ENCODE results near the gene CADM2. TPM values are rescaled to one million over a fixed set of nuclear protein-coding genes. Genes with fewer than 3 reads are reported as not detected.

Gene CADM2
- total RNA-seq, 4 donors from 2014 or later, result 1.2 to 22.3 (median 2.4) TPM

DNA sequence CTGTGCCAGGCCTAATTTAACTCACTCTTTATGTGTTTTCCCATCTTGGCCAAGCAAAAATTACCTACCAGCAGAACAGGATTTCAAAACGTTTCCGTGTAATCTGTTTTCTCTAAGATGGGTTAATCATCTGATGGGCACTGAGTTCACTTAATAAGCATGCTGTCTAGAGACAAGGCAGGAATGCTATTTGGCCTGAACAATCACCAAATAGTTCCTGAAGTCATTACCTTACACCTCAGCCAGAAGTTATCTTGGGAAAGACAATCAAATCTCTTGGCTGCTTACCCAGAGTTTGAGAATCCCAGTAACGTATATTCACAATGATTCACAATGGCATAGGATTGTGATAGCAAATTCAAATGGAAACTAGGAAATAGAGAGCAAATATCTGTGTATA lies 779.1 kb downstream of the CADM2 start:
- Histone ChIP-seq H3K27me3 (no peaks in the 10 kb centered on the region), H3K9me3 (no peaks in the 10 kb centered on the region), H3K27ac (no peak overlapping the region), H3K4me1 (no peaks in the 10 kb centered on the region), H3K4me3 (no peak overlapping the region), H3K36me3 (no peaks in the 10 kb centered on the region)
- no peak for TF ChIP-seq CTCF (IDR thresholded peaks at IDR 0.05)
- no peak for TF ChIP-seq POLR2A (IDR thresholded peaks at IDR 0.05)
- DNase-seq, result no peak

- Histone ChIP-seq H3K4me3 (no peak overlapping the region), H3K9me3 (no peaks in the 10 kb centered on the region), H3K27me3 (no peaks in the 10 kb centered on the region), H3K36me3 (no peaks in the 10 kb centered on the region), H3K27ac (no peak overlapping the region), H3K4me1 (no peaks in the 10 kb centered on the region)
- TF ChIP-seq CTCF (IDR thresholded peaks at IDR 0.05) (no peak), POLR2A (IDR thresholded peaks at IDR 0.05) (no peak)
- DNase-seq, result no peak
Measured at GRCh38 chr3:85740561-85740960, 781.8 kb downstream of the CADM2 start.

DNA sequence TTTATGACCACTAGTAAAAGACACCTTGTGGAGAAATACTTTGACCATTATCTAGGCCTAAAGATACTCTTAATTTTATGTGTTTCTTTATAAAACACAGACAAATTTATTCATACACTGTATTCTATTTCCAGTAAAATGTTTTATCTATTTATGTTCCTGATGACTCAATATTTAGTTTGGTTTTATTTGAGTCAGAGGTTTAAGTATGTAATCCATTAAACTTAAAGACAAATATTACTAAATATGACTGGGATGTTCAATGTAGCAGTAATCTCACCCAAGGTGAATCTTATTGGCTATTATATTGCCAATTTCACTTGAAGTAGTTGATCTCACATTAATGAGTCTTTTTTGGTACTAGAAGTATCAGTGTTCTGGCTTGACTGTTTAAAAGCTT lies 799.7 kb downstream of the CADM2 start:
- DNase-seq, result no peak
- no peak overlapping the region for H3K27ac ChIP-seq
- no peak overlapping the region for H3K4me3 ChIP-seq
- no peaks in the 10 kb centered on the region for H3K36me3 ChIP-seq
- H3K4me1 ChIP-seq, result no peaks in the 10 kb centered on the region
- no peak for TF ChIP-seq CTCF (IDR thresholded peaks at IDR 0.05)
- TF ChIP-seq POLR2A (IDR thresholded peaks at IDR 0.05), result no peak
- H3K9me3 ChIP-seq, result no peaks in the 10 kb centered on the region
- no peaks in the 10 kb centered on the region for H3K27me3 ChIP-seq

- Histone ChIP-seq H3K4me3 (no peak overlapping the region), H3K27me3 (no peaks in the 10 kb centered on the region), H3K36me3 (no peaks in the 10 kb centered on the region), H3K9me3 (no peaks in the 10 kb centered on the region), H3K4me1 (no peaks in the 10 kb centered on the region), H3K27ac (no peak overlapping the region)
- TF ChIP-seq CTCF (IDR thresholded peaks at IDR 0.05) (no peak), POLR2A (IDR thresholded peaks at IDR 0.05) (no peak)
- no peak for DNase-seq
Measured at GRCh38 chr3:85760342-85760741, 801.6 kb downstream of the CADM2 start.

DNA sequence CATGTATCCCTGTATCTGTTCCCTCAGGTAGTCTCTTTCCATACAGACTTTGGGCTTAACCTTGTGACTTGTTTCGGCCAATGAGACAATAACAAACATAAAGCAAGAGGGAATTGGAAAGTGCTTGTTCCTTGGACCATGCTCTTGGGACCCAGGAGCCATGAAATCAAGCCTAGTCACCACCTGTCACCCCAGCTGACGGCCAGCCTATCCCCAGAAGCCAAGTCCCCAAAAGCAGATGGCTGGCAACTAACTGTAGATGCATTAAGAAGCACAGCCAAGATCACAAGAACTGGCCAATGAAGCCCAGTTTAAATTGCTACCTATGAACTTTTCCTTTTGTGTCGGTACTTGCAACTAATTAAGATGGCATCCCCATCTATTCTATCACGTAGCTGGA lies 822.0 kb downstream of the CADM2 start:
- no peak for DNase-seq
- H3K36me3 ChIP-seq, result no peaks in the 10 kb centered on the region
- TF ChIP-seq CTCF (IDR thresholded peaks at IDR 0.05), result no peak
- TF ChIP-seq POLR2A (IDR thresholded peaks at IDR 0.05), result no peak
- no peaks in the 10 kb centered on the region for H3K4me1 ChIP-seq
- no peaks in the 10 kb centered on the region for H3K27me3 ChIP-seq
- no peak overlapping the region for H3K27ac ChIP-seq
- no peak overlapping the region for H3K4me3 ChIP-seq
- no peaks in the 10 kb centered on the region for H3K9me3 ChIP-seq

DNA sequence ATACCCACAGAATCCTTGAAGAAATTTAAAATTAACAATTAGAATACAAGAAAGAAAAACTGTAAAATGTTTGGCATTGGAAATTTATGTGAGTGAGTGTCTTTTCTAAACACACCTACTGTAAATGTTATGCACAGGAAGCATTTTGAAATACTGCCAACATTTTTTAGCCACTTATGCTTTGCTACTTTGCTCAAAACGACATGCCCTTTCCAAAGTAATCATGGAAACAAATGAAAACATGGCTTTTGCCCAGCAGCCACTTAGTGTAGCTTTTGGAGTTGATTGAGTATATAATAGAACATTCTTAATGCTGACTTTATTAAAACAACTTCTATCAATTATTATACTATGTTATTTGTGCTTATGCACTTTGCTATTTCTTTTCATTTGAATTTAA lies 823.0 kb downstream of the CADM2 start:
- Histone ChIP-seq H3K4me3 (no peak overlapping the region), H3K9me3 (no peaks in the 10 kb centered on the region), H3K27ac (no peak overlapping the region), H3K27me3 (no peaks in the 10 kb centered on the region), H3K36me3 (no peaks in the 10 kb centered on the region), H3K4me1 (no peaks in the 10 kb centered on the region)
- TF ChIP-seq POLR2A (IDR thresholded peaks at IDR 0.05), result no peak
- no peak for TF ChIP-seq CTCF (IDR thresholded peaks at IDR 0.05)
- DNase-seq, result no peak
